Parietal lobe (tissue), 2 donors: ENCODE measurements around the gene ZNF345. TPM values are rescaled to one million over a fixed set of nuclear protein-coding genes. Genes with fewer than 3 reads are reported as not detected.

ENCODE experiments used
- small RNA-seq: library from RNA; depleted of rRNA; stranded (forward); fragments of <200 nt; gene quantifications from one replicate; pipeline ENCODE3, GENCODE V24; 2014; ENCODE audit warnings: low replicate concordance
- total RNA-seq: library from RNA; depleted of rRNA; stranded (reverse); fragments of >200 nt; gene quantifications from one replicate; pipeline ENCODE4 v1.2.3, GENCODE V29; 2014

The ZNF345 gene
- 34.4 TPM for total RNA-seq

DNA sequence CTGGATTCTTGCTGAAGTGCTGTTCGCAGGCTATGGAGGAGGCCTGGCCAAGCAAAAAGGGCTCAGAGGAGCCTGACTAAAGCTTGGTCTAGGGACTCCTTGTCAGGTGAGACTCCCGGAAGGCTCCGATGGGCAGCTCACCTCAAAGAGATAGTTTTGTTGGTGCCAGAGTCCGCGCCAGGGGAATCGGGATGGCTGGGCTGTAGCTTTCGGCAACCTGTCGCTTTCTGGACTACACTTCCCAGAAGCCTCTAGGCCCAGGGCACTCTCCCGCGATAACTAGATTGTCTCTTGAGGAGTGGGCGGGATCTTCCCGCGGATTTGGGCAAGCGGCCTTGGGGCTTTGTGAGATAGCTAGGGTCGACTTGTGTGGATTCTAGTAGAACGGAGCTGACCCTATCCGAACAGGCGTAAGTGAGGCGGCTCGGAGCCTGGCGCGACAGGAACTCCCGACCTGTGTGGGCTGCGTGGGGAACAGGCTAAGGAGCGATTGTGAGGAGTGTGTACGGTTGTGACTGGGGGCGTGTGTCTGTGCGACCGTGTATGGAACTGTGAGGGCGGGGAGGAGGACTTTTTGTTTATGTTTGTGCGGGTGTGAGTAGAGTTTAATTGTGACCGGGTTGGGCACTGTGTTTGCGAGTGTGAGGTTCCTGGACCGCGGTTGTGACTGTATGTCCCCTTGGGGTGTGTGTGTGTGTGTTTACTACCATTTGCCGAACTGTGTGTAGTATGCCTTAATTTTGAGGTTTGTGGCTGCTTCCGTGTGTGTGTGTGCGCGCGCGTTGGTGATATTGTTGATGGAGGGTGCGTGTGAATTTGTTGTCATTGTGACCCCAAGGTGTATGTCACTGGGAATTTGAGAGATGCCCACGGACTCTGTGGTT, at the start of gene ZNF345:
ZNF345 (plus strand) TSS at position 318 of the 884 bp plus-strand sequence. CDS start 25,955 bp downstream, outside the sequence.

DNA sequence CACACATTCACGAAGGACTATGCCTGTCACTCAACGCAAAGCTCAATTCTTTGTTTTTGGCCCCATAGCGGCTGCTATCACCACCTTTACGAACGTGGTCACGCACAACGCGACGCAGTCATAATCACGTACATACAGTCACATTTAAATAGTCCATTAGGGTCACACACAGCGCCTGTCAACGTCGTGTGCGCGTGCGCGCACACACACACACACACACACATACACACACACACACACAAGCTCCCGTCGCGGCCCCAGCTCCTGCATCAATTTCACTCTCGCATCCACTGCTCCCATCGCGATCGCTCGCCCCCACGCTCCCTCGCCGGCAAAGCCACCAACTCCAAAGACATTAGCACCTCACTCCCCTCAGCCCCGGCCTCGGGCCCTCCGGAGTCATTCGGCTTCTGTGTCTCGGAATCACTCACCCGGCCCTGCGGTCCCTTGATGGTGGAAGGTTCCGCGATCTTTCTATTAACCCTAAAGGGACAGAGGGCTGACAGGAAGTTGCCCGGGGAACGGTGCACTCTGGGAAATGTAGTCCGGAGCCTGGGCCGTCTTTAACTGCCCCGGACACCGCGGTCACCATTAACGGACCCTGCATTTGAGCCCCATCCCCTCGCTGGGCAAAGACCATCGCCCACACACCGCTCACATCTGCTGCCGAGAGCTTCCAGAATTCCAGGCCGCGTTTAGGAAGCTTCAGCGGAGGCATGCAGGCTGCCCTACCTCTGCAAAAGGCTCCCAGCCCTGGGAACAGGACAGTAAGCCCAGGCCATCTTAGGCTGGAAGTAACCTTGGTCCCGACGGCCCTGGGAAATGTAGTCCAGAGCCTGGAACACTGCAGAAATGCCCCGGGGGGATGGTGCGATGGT, 12.5 kb upstream of the ZNF345 start, which contains the start of gene ZNF790:
ZNF790 (minus strand) TSS at position 482 of the 878 bp plus-strand sequence. CDS start 12,768 bp downstream, outside the sequence.

DNA sequence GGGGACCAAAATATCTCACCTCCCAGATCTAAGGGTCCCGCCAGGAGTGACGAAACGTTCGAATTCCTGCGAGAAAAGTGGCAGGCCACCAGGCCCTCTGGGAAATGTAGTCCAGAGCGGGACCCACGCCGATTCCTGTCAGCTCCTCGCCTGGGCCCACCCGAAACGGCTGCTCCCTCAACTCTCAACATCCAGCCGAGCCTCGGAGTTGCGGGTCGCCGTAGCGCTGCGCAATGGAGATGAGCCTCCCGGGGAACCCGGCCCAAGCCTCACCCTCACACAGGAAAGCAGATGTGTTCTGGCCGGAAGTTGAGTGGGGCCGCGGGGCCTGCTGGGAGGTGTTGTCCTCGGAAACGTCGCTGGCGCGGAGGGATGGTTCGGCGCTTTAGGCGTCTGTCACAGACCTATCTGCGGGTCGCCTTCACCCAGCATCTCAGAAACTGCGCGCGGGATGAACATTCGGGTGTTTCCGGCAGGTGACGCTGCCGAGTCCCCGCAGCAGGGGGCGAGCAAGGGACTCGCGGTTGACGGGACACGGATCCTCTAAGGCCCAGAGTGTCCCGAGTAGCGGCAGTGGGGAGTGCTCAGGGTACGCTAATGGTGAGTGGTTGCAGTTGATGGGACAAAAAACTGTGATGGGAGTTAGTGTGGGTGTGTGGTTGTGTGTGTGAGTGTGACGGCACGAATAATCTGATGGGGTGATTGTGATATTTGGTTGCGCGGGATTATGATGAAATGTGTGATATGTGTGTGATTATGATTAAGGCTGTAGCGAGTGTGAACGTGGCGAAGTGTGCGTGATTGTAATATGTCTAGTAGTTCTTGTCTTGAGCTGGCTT, 65.5 kb downstream of the ZNF345 start, which contains the start of the genes ZNF568 and ZNF829:
ZNF568 (plus strand) TSS at position 341 of the 839 bp plus-strand sequence. CDS start 6,439 bp downstream, outside the sequence.
ZNF829 (minus strand) TSS at position 300 of the 839 bp plus-strand sequence. CDS start 1,124 bp downstream, outside the sequence.

Small RNA genes within 50 kb of the gene (small RNA-seq; reads per million reads assigned to genes)
- not detected for gene RF00019

Other genes starting within 250 kb of the ZNF345 start
- gene ZNF382, start 245.6 kb upstream of the ZNF345 start, total RNA-seq: 202 TPM
- gene ZNF461, start 184.0 kb upstream of the ZNF345 start, total RNA-seq: 44.8 TPM
- gene ZNF567, start 163.3 kb upstream of the ZNF345 start, total RNA-seq: 21.3 TPM
- 8.8 TPM for gene ZNF850, start 78.1 kb upstream of the ZNF345 start, total RNA-seq
- gene ZNF790, start 12.5 kb upstream of the ZNF345 start, total RNA-seq: 25.0 TPM
- 9.1 TPM for gene ZNF829, start 65.4 kb downstream of the ZNF345 start, total RNA-seq
- 44.4 TPM for gene ZNF568, start 65.5 kb downstream of the ZNF345 start, total RNA-seq
- gene ZNF420, start 227.6 kb downstream of the ZNF345 start, total RNA-seq: 39.8 TPM